H1 (cell line): Measurements from ENCODE around the gene FBXO34. TPM values are rescaled to one million over a fixed set of nuclear protein-coding genes. Genes with fewer than 3 reads are reported as not detected.

Experiments
- CTCF ChIA-PET: fragments of 300-600 bp; sonication (Branson Sonifier 250); formaldehyde crosslinking; loops from one replicate; lab custom pipeline; 2021; ENCODE audit not compliant: partially characterized antibody; lab: Charles Lee
- POLR2A ChIA-PET: fragments of 300-600 bp; sonication (Branson Sonifier 250); formaldehyde crosslinking; loops from one replicate; lab custom pipeline; 2021; ENCODE audit warnings: inconsistent platforms; ENCODE audit not compliant: partially characterized antibody; lab: Charles Lee
- DNase-seq, 2 experiments: peaks; one replicate each; pipeline versions ENCODE4 v3.0.0 to v3.0.0-alpha.2; 2010 to 2022; ENCODE audit warnings: low spot score in 2 of 2, low read depth in 1 of 2, mixed read lengths in 1 of 2
- FAIRE-seq: peaks from 2 replicates; lab custom pipeline; 2011; peaks lifted over from hg19 to GRCh38; lab: Jason Lieb, UNC
- H2AFZ ChIP-seq: 2 replicates; pipeline ENCODE4 v1.8.1; 2012; ENCODE audit warnings: low read length, inconsistent platforms
- H2AK5ac ChIP-seq: 2 replicates; pipeline ENCODE4 v1.6.1; 2013; ENCODE audit warnings: low read depth, low read length
- H2BK120ac ChIP-seq: replicated peaks from 2 replicates; pipeline ENCODE3; 2013; ENCODE audit warnings: low read depth, low read length, inconsistent platforms
- H2BK12ac ChIP-seq: 2 replicates; pipeline ENCODE4 v1.6.1; 2013; ENCODE audit warnings: low read depth, low read length
- H2BK15ac ChIP-seq: 2 replicates; pipeline ENCODE4 v1.6.1; 2013; ENCODE audit warnings: low read length
- H2BK20ac ChIP-seq: 2 replicates; pipeline ENCODE4 v1.6.1; 2013; ENCODE audit warnings: low read length
- H2BK5ac ChIP-seq: 2 replicates; pipeline ENCODE4 v1.6.1; 2013; ENCODE audit warnings: low read depth, low read length
- H3K14ac ChIP-seq: 2 replicates; pipeline ENCODE4 v1.6.1; 2013; ENCODE audit warnings: inconsistent platforms; ENCODE audit not compliant: insufficient read length
- H3K18ac ChIP-seq: 2 replicates; pipeline ENCODE4 v1.6.1; 2013; ENCODE audit warnings: low read length; ENCODE audit errors: extremely low read depth
- H3K23ac ChIP-seq: 2 replicates; pipeline ENCODE4 v1.6.1; 2013; ENCODE audit warnings: inconsistent platforms; ENCODE audit not compliant: insufficient read length
- H3K23me2 ChIP-seq: 2 replicates; pipeline ENCODE4 v1.6.1; 2013; ENCODE audit warnings: low read depth, low read length
- H3K27ac ChIP-seq: 2 replicates; pipeline ENCODE4 v1.6.1; 2011; ENCODE audit warnings: low read depth, low read length, inconsistent platforms
- H3K27me3 ChIP-seq, 4 experiments: replicated peaks in 1 of 4; 1 replicate in 1 of 4; 2 replicates in 3 of 4; pipeline versions ENCODE4 v1.6.1 to v1.8.1; 2011 to 2013; ENCODE audit warnings: low read length in 3 of 4, mild to moderate bottlenecking in 3 of 4, inconsistent platforms in 2 of 4, mixed read lengths in 2 of 4, moderate library complexity in 1 of 4; ENCODE audit not compliant: control insufficient read depth in 3 of 4, insufficient read depth in 3 of 4; ENCODE audit errors: extremely low read depth in 1 of 4
- H3K36me3 ChIP-seq, 4 experiments: 2 replicates each; pipeline versions ENCODE4 v1.6.1 to v1.8.1; 2011 to 2013; ENCODE audit warnings: mild to moderate bottlenecking in 4 of 4, low read length in 3 of 4, moderate library complexity in 2 of 4, control low read depth in 1 of 4, inconsistent platforms in 1 of 4; ENCODE audit not compliant: insufficient read depth in 4 of 4, control insufficient read depth in 2 of 4
- H3K4ac ChIP-seq: replicated peaks from 2 replicates; pipeline ENCODE3; 2013; ENCODE audit warnings: low read length, low read depth, mixed read lengths, inconsistent platforms; ENCODE audit not compliant: insufficient read length
- H3K4me1 ChIP-seq, 4 experiments: replicated peaks in 1 of 4; 1 replicate in 1 of 4; 2 replicates in 3 of 4; pipeline versions ENCODE4 v1.6.1 to v1.8.1; 2011 to 2013; ENCODE audit warnings: low read length in 3 of 4, inconsistent platforms in 2 of 4, mixed read lengths in 1 of 4; ENCODE audit not compliant: insufficient read depth in 4 of 4, control insufficient read depth in 3 of 4
- H3K4me2 ChIP-seq, 2 experiments: 2 replicates each; pipeline versions ENCODE4 v1.6.1 to v1.8.1; 2011 to 2013; ENCODE audit warnings: low read depth in 2 of 2, low read length in 2 of 2, control low read depth in 1 of 2, inconsistent platforms in 1 of 2, mild to moderate bottlenecking in 1 of 2; ENCODE audit not compliant: insufficient read depth in 1 of 2
- H3K4me3 ChIP-seq, 4 experiments: fragments of 200-600, 300-600 bp in 1 of 4; sonication (generic), shearing (Covaris generic), sonication (Bioruptor Twin) in 1 of 4; 2 replicates each; pipeline versions ENCODE4 v1.5.1 to v1.8.1; 2011 to 2016; ENCODE audit warnings: low read length in 4 of 4, low read depth in 3 of 4, control low read depth in 2 of 4, inconsistent platforms in 2 of 4, mild to moderate bottlenecking in 2 of 4, mixed read lengths in 1 of 4, moderate library complexity in 1 of 4; ENCODE audit not compliant: insufficient read depth in 2 of 4; ENCODE audit errors: extremely low read depth in 1 of 4
- H3K56ac ChIP-seq: replicated peaks from 2 replicates; pipeline ENCODE3; 2013; ENCODE audit warnings: low read depth, mild to moderate bottlenecking, mixed read lengths, low read length, inconsistent platforms; ENCODE audit not compliant: insufficient read length
- H3K79me1 ChIP-seq: 2 replicates; pipeline ENCODE4 v1.6.1; 2013; ENCODE audit warnings: low read depth, low read length, control low read depth
- H3K79me2 ChIP-seq, 2 experiments: 2 replicates each; pipeline versions ENCODE4 v1.6.1 to v1.8.1; 2012 to 2013; ENCODE audit warnings: low read length in 2 of 2, mild to moderate bottlenecking in 2 of 2, inconsistent platforms in 1 of 2; ENCODE audit not compliant: insufficient read depth in 2 of 2, control insufficient read depth in 1 of 2
- H3K9ac ChIP-seq, 4 experiments: replicated peaks in 1 of 4; 1 replicate in 1 of 4; 2 replicates in 3 of 4; pipeline versions ENCODE4 v1.6.1 to v1.8.1; 2011 to 2013; ENCODE audit warnings: low read depth in 3 of 4, low read length in 3 of 4, control low read depth in 2 of 4, mild to moderate bottlenecking in 2 of 4, moderate library complexity in 2 of 4, inconsistent platforms in 1 of 4; ENCODE audit errors: extremely low read depth in 1 of 4
- H3K9me3 ChIP-seq, 2 experiments: 2 replicates each; pipeline versions ENCODE4 v1.6.1 to v1.8.1; 2012 to 2013; ENCODE audit warnings: mild to moderate bottlenecking in 2 of 2, moderate library complexity in 2 of 2, control low read depth in 1 of 2, inconsistent platforms in 1 of 2, low read depth in 1 of 2, low read length in 1 of 2, mixed read lengths in 1 of 2; ENCODE audit not compliant: insufficient read depth in 2 of 2
- H4K20me1 ChIP-seq, 2 experiments: replicated peaks in 1 of 2; 2 replicates each; pipeline versions ENCODE3 to v1.8.1; 2011 to 2013; ENCODE audit warnings: inconsistent platforms in 2 of 2, low read length in 2 of 2, mild to moderate bottlenecking in 1 of 2; ENCODE audit not compliant: insufficient read depth in 2 of 2, control insufficient read depth in 1 of 2
- H4K5ac ChIP-seq: 2 replicates; pipeline ENCODE4 v1.6.1; 2013; ENCODE audit warnings: low read length, low read depth, mixed read lengths, inconsistent platforms; ENCODE audit not compliant: insufficient read length
- H4K8ac ChIP-seq: 2 replicates; pipeline ENCODE4 v1.8.0; 2013; ENCODE audit warnings: mild to moderate bottlenecking, moderate library complexity, low read length, inconsistent platforms; ENCODE audit not compliant: insufficient read depth; ENCODE audit errors: extremely low read depth
- H4K91ac ChIP-seq: replicated peaks from 2 replicates; pipeline ENCODE3; 2013; ENCODE audit warnings: low read length, mixed read lengths, inconsistent platforms; ENCODE audit not compliant: insufficient read length
- EZH2 ChIP-seq: fragments of 200-600 bp; sonication (generic); IDR thresholded peaks from 2 replicates; pipeline ENCODE4 v1.7.1; 2012; ENCODE audit warnings: low read depth, mild to moderate bottlenecking, moderate library complexity, low read length, inconsistent platforms; ENCODE audit not compliant: severe bottlenecking
- NRF1 ChIP-seq: IDR thresholded peaks from 2 replicates; pipeline ENCODE4 v1.6.1; 2011; ENCODE audit warnings: mild to moderate bottlenecking, low read depth, low read length, improper control_type of control experiment
- POU5F1 ChIP-seq: IDR thresholded peaks from 2 replicates; pipeline ENCODE4 v1.6.1; 2011; ENCODE audit warnings: low read depth, mild to moderate bottlenecking, low read length, moderate library complexity
- RAD21 ChIP-seq, 2 experiments: IDR thresholded peaks in 1 of 2; conservative IDR thresholded peaks in 1 of 2; 2 replicates each; pipeline ENCODE4 v1.6.1; 2011; ENCODE audit warnings: low read depth in 2 of 2, low read length in 2 of 2, improper control_type of control experiment in 1 of 2, inconsistent platforms in 1 of 2, mild to moderate bottlenecking in 1 of 2, moderate library complexity in 1 of 2
- SAP30 ChIP-seq: fragments of 300-600 bp; sonication (generic); IDR thresholded peaks from 2 replicates; pipeline ENCODE4 v1.7.1; 2012; ENCODE audit warnings: low read length, moderate library complexity, mild to moderate bottlenecking, inconsistent platforms; ENCODE audit not compliant: insufficient read depth, insufficient replicate concordance
- SP1 ChIP-seq: IDR thresholded peaks from 2 replicates; pipeline ENCODE4 v1.6.1; 2011; ENCODE audit warnings: low read depth, low read length
- TAF7 ChIP-seq: optimal IDR thresholded peaks from 2 replicates; pipeline ENCODE3; 2011; ENCODE audit warnings: low read depth, mild to moderate bottlenecking, inconsistent platforms, low read length, moderate library complexity, borderline replicate concordance
- TBP ChIP-seq: IDR thresholded peaks from 2 replicates; pipeline ENCODE4 v1.6.1; 2011; ENCODE audit warnings: low read depth, low read length, improper control_type of control experiment
- USF2 ChIP-seq: IDR thresholded peaks from 2 replicates; pipeline ENCODE4 v1.6.1; 2011; ENCODE audit warnings: low read length, improper control_type of control experiment
- ZNF274 ChIP-seq: IDR thresholded peaks from 2 replicates; pipeline ENCODE4 v1.7.0; 2012; ENCODE audit warnings: low read length, borderline replicate concordance; ENCODE audit errors: extremely low read depth
- WGBS, 2 experiments: shearing (Covaris generic) in 1 of 2; methylation state at CpG; one replicate each; pipeline versions ENCODE4 v1.1.6 to v1.1.7; 2013 to 2015; ENCODE audit warnings: low lambda C conversion rate in 2 of 2, mixed read lengths in 2 of 2, inconsistent platforms in 1 of 2, low coverage in 1 of 2, missing lambda C conversion rate in 1 of 2; ENCODE audit not compliant: insufficient replicate concordance in 2 of 2, insufficient coverage in 1 of 2, insufficient read length in 1 of 2; ENCODE audit errors: extremely low coverage in 1 of 2, missing lambda C conversion rate in 1 of 2; 5-methylcytosine and 5-hydroxymethylcytosine counted together
- polyA plus RNA-seq, 7 experiments: library from polyadenylated mRNA; depleted of rRNA in 3 of 7; stranded (reverse) in 5 of 7; unstranded in 2 of 7; fragments of >200 nt in 5 of 7; fragments of 200-250 nt in 2 of 7; gene quantifications; 1 replicate in 5 of 7; 2 replicates in 1 of 7; 4 replicates in 1 of 7; pipeline versions ENCODE4 v1.2.1 to v1.2.3, GENCODE V29; 2011 to 2013; ENCODE audit warnings: missing spikeins in 2 of 7, mixed read lengths in 2 of 7
- total RNA-seq: library from RNA; stranded (reverse); fragmentation: NEBNext Ultra II Directional; extraction: Animal tissue kit (Norgen Biotek cat#: 25700); gene quantifications from 2 replicates; pipeline ENCODE4 v1.2.1, GENCODE V29; 2021

FBXO34 gene
- total and polyA plus RNA-seq, 2 of the 8 experiments (the other 6 are each of a cell fraction or from before 2014, with no cell fraction given) = 7.0 to 14.4 TPM

GRCh38 chr14:55279384-55279783, 8.2 kb downstream of the FBXO34 start:
- ChIA-PET POLR2A (interaction anchor here (1.0 kb wide), 1 partner anchor 20 kb away, joined by 3 read pairs; no protein-coding TSS in a partner anchor), CTCF (interaction anchor here (0.5 kb wide), 1 partner anchor 189 kb away, joined by 4 read pairs; no protein-coding TSS in a partner anchor)
- 100% methylated on average over 1 of the region's 1 CpG; no CpG with 5 or more reads in 1 of the 2 experiments for WGBS, 2 experiments
- Histone ChIP-seq H3K18ac (no peak overlapping the region), H3K4me1 (no peaks in the 10 kb centered on the region), H3K23me2 (no peaks in the 10 kb centered on the region; the same call in 1 of the 2 replicates), H3K9me3 (no peaks in the 10 kb centered on the region), H3K14ac (no peak overlapping the region), H2AK5ac (no peak overlapping the region), H4K5ac (no peak overlapping the region), H3K23ac (no peak overlapping the region), H3K9ac (no peak overlapping the region), H3K4me3 (no peak overlapping the region), H3K56ac (no peak overlapping the region), H3K27ac (no peak overlapping the region), H3K79me2 (peaks cover 4 to 68% of the 10 kb centered on the region in 2 experiments; a peak in 3 of 4 replicates), H3K4ac (no peak overlapping the region), H2BK120ac (no peak overlapping the region), H4K20me1 (peaks cover 0 to 5% of the 10 kb centered on the region in 2 experiments), H4K8ac (no peak overlapping the region), H3K4me2 (no peak overlapping the region), H3K27me3 (peaks cover 0 to 1% (median 0%) of the 10 kb centered on the region in 4 experiments; a peak in 1 of 7 replicates), H2BK15ac (no peak overlapping the region), H2BK5ac (no peak overlapping the region), H3K36me3 (0 out of 8 replicates have a peak, but pooled peaks cover 0 to 3% (median 0%) of the 10 kb centered on the region in 4 experiments), H3K79me1 (peaks cover 8% of the 10 kb centered on the region), H2BK20ac (no peak overlapping the region), H4K91ac (no peak overlapping the region), H2BK12ac (no peak overlapping the region), H2AFZ (no peak overlapping the region)
- FAIRE-seq (peak; percentile 48), DNase-seq (no peak)
- TF ChIP-seq TAF7 (no peak), TBP (no peak), USF2 (no peak), POU5F1 (no peak), RAD21 (IDR thresholded peaks at IDR 0.05 in 1 of 2, conservative IDR thresholded peaks at IDR 0.05 in 1 of 2; ENCODE audit: low read depth in 2 of 2, low read length in 2 of 2) (no peak), EZH2 (no peak), SAP30 (no peak), NRF1 (no peak), SP1 (no peak), ZNF274 (no peak)
